Uterus (tissue), 4 donors: Measurements from ENCODE around the gene CAMK2B. TPM values are rescaled to one million over a fixed set of nuclear protein-coding genes. Genes with fewer than 3 reads are reported as not detected.

ENCODE experiments used
- DNase-seq, 2 donors: peaks; one replicate each; pipeline ENCODE4 v3.0.0-alpha.2; 2019 to 2020
- H3K27ac ChIP-seq, 2 donors: fragments of 200-600 bp; sonication (generic); 1 replicate in 1 of 2; 2 replicates in 1 of 2; pipeline ENCODE4 v1.5.1; 2016 to 2018
- H3K27me3 ChIP-seq, 2 donors: fragments of 200-600 bp; sonication (generic); one replicate each; pipeline ENCODE4 v1.5.1; 2018 to 2019; ENCODE audit warnings: control low read depth in 1 of 2
- H3K36me3 ChIP-seq, 2 donors: fragments of 200-600 bp; sonication (generic); one replicate each; pipeline ENCODE4 v1.5.1; 2019; ENCODE audit warnings: control low read depth in 1 of 2
- H3K4me1 ChIP-seq, 2 donors: fragments of 200-600 bp; sonication (generic); one replicate each; pipeline ENCODE4 v1.5.1; 2018 to 2019; ENCODE audit warnings: control low read depth in 1 of 2
- H3K4me3 ChIP-seq, 2 donors: fragments of 200-600 bp; sonication (generic); 1 replicate in 1 of 2; 2 replicates in 1 of 2; pipeline ENCODE4 v1.5.1; 2018 to 2019; ENCODE audit warnings: mild to moderate bottlenecking in 1 of 2
- H3K9me3 ChIP-seq, 2 donors: fragments of 200-600 bp; sonication (generic); one replicate each; pipeline ENCODE4 v1.5.1; 2019; ENCODE audit warnings: control low read depth in 1 of 2
- CTCF ChIP-seq, 4 experiments: fragments of 200-600 bp in 2 of 4; fragments of 450-650 bp in 2 of 4; sonication (generic) in 2 of 4; IDR thresholded peaks; one replicate each; pipeline ENCODE4 v1.5.1; 2016 to 2019; ENCODE audit warnings: antibody characterized with exemption in 4 of 4, mild to moderate bottlenecking in 2 of 4, moderate library complexity in 1 of 4
- POLR2A ChIP-seq, 2 donors: fragments of 450-650 bp; IDR thresholded peaks; one replicate each; pipeline ENCODE4 v1.6.1; 2016; ENCODE audit warnings: antibody characterized with exemption in 2 of 2, mild to moderate bottlenecking in 1 of 2, moderate library complexity in 1 of 2
- intact Hi-C: fragments of 100-400 bp; cut with DNase I; formaldehyde crosslinking; loops from one replicate; pipeline ENCODE4 v1.15.1; 2023; ENCODE audit warnings: low total_unique reads
- total RNA-seq, 4 donors: library from RNA; depleted of rRNA in 3 of 4; stranded (reverse); fragments of >200 nt in 3 of 4; gene quantifications; one replicate each; pipeline versions ENCODE4 v1.1.0 to v1.2.4, GENCODE V29; 2014 to 2023
- donor health status: DM: yes; HTN: yes; CAD: no.

CAMK2B gene
- total RNA-seq: 1 to 10 TPM in 1 of 4 donors, under 1 TPM in 1, not detected in 2; 0.40 to 1.1 TPM

GRCh38 chr7:44325201-44325671, at the start of gene CAMK2B:
Gene CAMK2B, minus strand, starts transcription at chr7:44325594. Its CDS starts 173 bp downstream, at chr7:44325421.
- TF ChIP-seq POLR2A (IDR thresholded peaks at IDR 0.05) (no peak), CTCF (IDR thresholded peaks at IDR 0.05) (no peak)
- Histone ChIP-seq H3K27me3 (peaks cover 0 to 9% of the 10 kb centered on the region in 2 donors), H3K4me3 (no peak within 1 kb of the TSS), H3K4me1 (peaks cover 0 to 5% of the 10 kb centered on the region in 2 donors), H3K9me3 (no peaks in the 10 kb centered on the region), H3K36me3 (no peaks in the 10 kb centered on the region), H3K27ac (no peak within 1 kb of the TSS)
- DNase-seq: no peak
- intact Hi-C loops: no loop called here

GRCh38 chr7:44374007-44374763, 48.8 kb upstream of the CAMK2B start:
- TF ChIP-seq POLR2A (IDR thresholded peaks at IDR 0.05): no peak
- no peaks in the 10 kb centered on the region for H3K4me1 ChIP-seq
- no peaks in the 10 kb centered on the region for H3K36me3 ChIP-seq
- no peak overlapping the region for H3K4me3 ChIP-seq
- DNase-seq: no peak
- H3K9me3 ChIP-seq: no peaks in the 10 kb centered on the region
- intact Hi-C loops: no loop called here
- H3K27me3 ChIP-seq: no peaks in the 10 kb centered on the region
- H3K27ac ChIP-seq: no peak overlapping the region

- intact Hi-C loops: no loop called here
Observed at GRCh38 chr7:44373418-44373740, 48.0 kb upstream of the CAMK2B start.

GRCh38 chr7:44372560-44373417, 47.4 kb upstream of the CAMK2B start:
- no peaks in the 10 kb centered on the region for H3K36me3 ChIP-seq
- no peak for DNase-seq

More at GRCh38 chr7:44373418-44373740, 48.0 kb upstream of the CAMK2B start:
- no peak for DNase-seq
- no peak for TF ChIP-seq POLR2A (IDR thresholded peaks at IDR 0.05)
- TF ChIP-seq CTCF (IDR thresholded peaks at IDR 0.05): no peak
- Histone ChIP-seq H3K27me3 (no peaks in the 10 kb centered on the region), H3K4me3 (no peak overlapping the region), H3K36me3 (no peaks in the 10 kb centered on the region), H3K9me3 (no peaks in the 10 kb centered on the region), H3K27ac (no peak overlapping the region), H3K4me1 (no peaks in the 10 kb centered on the region)

GRCh38 chr7:44368885-44369284, 43.5 kb upstream of the CAMK2B start:
- Histone ChIP-seq H3K9me3 (no peaks in the 10 kb centered on the region), H3K36me3 (no peaks in the 10 kb centered on the region), H3K27me3 (no peaks in the 10 kb centered on the region), H3K4me1 (no peaks in the 10 kb centered on the region), H3K27ac (no peak overlapping the region), H3K4me3 (no peak overlapping the region)
- intact Hi-C loops: no loop called here
- DNase-seq: no peak
- TF ChIP-seq CTCF (IDR thresholded peaks at IDR 0.05): no peak
- TF ChIP-seq POLR2A (IDR thresholded peaks at IDR 0.05): no peak

More at GRCh38 chr7:44372560-44373417, 47.4 kb upstream of the CAMK2B start:
- H3K27ac ChIP-seq: no peak overlapping the region
- TF ChIP-seq CTCF (IDR thresholded peaks at IDR 0.05) (no peak), POLR2A (IDR thresholded peaks at IDR 0.05) (no peak)
- H3K27me3 ChIP-seq: no peaks in the 10 kb centered on the region
- no peak overlapping the region for H3K4me3 ChIP-seq
- no peaks in the 10 kb centered on the region for H3K9me3 ChIP-seq
- H3K4me1 ChIP-seq: no peaks in the 10 kb centered on the region
- intact Hi-C loops: no loop called here
